Measurements from ENCODE around the gene RPS26. TPM values are rescaled to one million over a fixed set of nuclear protein-coding genes. Genes with fewer than 3 reads are reported as not detected.

The RPS26 gene
- total RNA-seq, 2 experiments from 2014 or later, result 74.6 to 600 TPM

- Histone ChIP-seq H3K4me2 (ENCODE audit: low read length) (no peak overlapping the region), H3K36me3 (ENCODE audit: insufficient read depth, low read length) (no peaks in the 10 kb centered on the region), H4K20me1 (ENCODE audit: insufficient read depth, low read length) (no peaks in the 10 kb centered on the region), H3K9me3 (ENCODE audit: low read length) (no peaks in the 10 kb centered on the region), H3K79me2 (ENCODE audit: insufficient read depth, low read depth, low read length) (no peaks in the 10 kb centered on the region), H3K27ac (ENCODE audit: low read depth, low read length, poor library complexity, severe bottlenecking) (no peak overlapping the region), H2AFZ (ENCODE audit: low read length) (no peak overlapping the region), H3K4me3 (ENCODE audit: low read depth, low read length, poor library complexity, severe bottlenecking) (no peak overlapping the region), H3K9me2 (ENCODE audit: insufficient read depth, low read length) (no peaks in the 10 kb centered on the region), H3K4me1 (ENCODE audit: insufficient read depth, low read length, poor library complexity, severe bottlenecking) (peaks cover 16% of the 10 kb centered on the region)
- CTCF ChIA-PET (ENCODE audit: unreplicated experiment), result no interaction called here
- POLR2A ChIA-PET, result no interaction called here
- intact Hi-C loops (cut with micrococcal nuclease; ENCODE audit: unreplicated experiment), result no loop called here
- BruUV-seq (replicated peaks), result no TSS peak
- TF ChIP-seq CTCF (conservative IDR thresholded peaks at IDR 0.05; ENCODE audit: low read length) (no peak), EZH2phosphoT487 (IDR thresholded peaks at IDR 0.05; ENCODE audit: borderline replicate concordance, low read depth, low read length) (no peak)
- DNase-seq (ENCODE audit: low spot score), result no peak
Measured at GRCh38 chr12:56078427-56078826, 36.7 kb downstream of the RPS26 start.

GRCh38 chr12:56078931-56079722, 37.4 kb downstream of the RPS26 start:
- peak overlapping the region; percentile 87 for H3K4me2 ChIP-seq (ENCODE audit: low read length)
- TF ChIP-seq CTCF (conservative IDR thresholded peaks at IDR 0.05; ENCODE audit: low read length) (peak; percentile 73), EZH2phosphoT487 (IDR thresholded peaks at IDR 0.05; ENCODE audit: borderline replicate concordance, low read depth, low read length) (no peak)
- ChIA-PET POLR2A (interaction anchor here (0.6 to 0.7 kb wide), 2 partner anchors 106 to 1581 kb away, joined by 3 to 4 read pairs; no protein-coding TSS in a partner anchor), CTCF (ENCODE audit: unreplicated experiment) (interaction anchor here (1.0 kb wide), 2 partner anchors 16 to 26 kb away, joined by 3 to 4 read pairs; no protein-coding TSS in a partner anchor)
- no peaks in the 10 kb centered on the region for H4K20me1 ChIP-seq (ENCODE audit: insufficient read depth, low read length)
- H3K9me3 ChIP-seq (ENCODE audit: low read length), result no peaks in the 10 kb centered on the region
- BruUV-seq (replicated peaks), result no TSS peak
- peaks cover 16% of the 10 kb centered on the region for H3K4me1 ChIP-seq (ENCODE audit: insufficient read depth, low read length, poor library complexity, severe bottlenecking)
- intact Hi-C loops (cut with micrococcal nuclease; ENCODE audit: unreplicated experiment), result no loop called here
- H2AFZ ChIP-seq (ENCODE audit: low read length), result peak overlapping the region; percentile 85
- H3K9me2 ChIP-seq (ENCODE audit: insufficient read depth, low read length), result no peaks in the 10 kb centered on the region
- H3K36me3 ChIP-seq (ENCODE audit: insufficient read depth, low read length), result no peaks in the 10 kb centered on the region
- H3K4me3 ChIP-seq (ENCODE audit: low read depth, low read length, poor library complexity, severe bottlenecking), result peak overlapping the region; percentile 70
- no peaks in the 10 kb centered on the region for H3K79me2 ChIP-seq (ENCODE audit: insufficient read depth, low read depth, low read length)
- peak; percentile 51 for DNase-seq (ENCODE audit: low spot score)
- no peak overlapping the region for H3K27ac ChIP-seq (ENCODE audit: low read depth, low read length, poor library complexity, severe bottlenecking)
